K562 (cell line): ENCODE data around the gene FOXJ1. TPM values are rescaled to one million over a fixed set of nuclear protein-coding genes. Genes with fewer than 3 reads are reported as not detected.

ENCODE experiments used
- ETS1 ChIP-seq: conservative IDR thresholded peaks from 2 replicates; pipeline ENCODE4 v1.6.1; 2011; ENCODE audit warnings: low read depth, mild to moderate bottlenecking, low read length; ENCODE audit not compliant: control insufficient read depth
- FOXK1 ChIP-seq: sonication (generic); formaldehyde crosslinking; IDR thresholded peaks from 2 replicates; pipeline ENCODE4 v1.8.0; 2022; ENCODE audit warnings: missing genetic modification reagents, mild to moderate bottlenecking, borderline replicate concordance
- FOXK2 ChIP-seq, 2 experiments: fragments of 450-650 bp; IDR thresholded peaks in 1 of 2; conservative IDR thresholded peaks in 1 of 2; 2 replicates each; pipeline ENCODE4 v1.6.1; 2016; ENCODE audit warnings: low read depth in 2 of 2, mild to moderate bottlenecking in 1 of 2
- KDM1A ChIP-seq, 2 experiments: fragments of 450-650 bp; IDR thresholded peaks; 2 replicates each; pipeline ENCODE4 v1.6.1; 2016; ENCODE audit warnings: mild to moderate bottlenecking in 2 of 2
- KLF13 ChIP-seq: fragments of 450-650 bp; IDR thresholded peaks from 2 replicates; pipeline ENCODE4 v1.6.1; 2016; ENCODE audit warnings: missing genetic modification characterization, low read depth, mild to moderate bottlenecking, missing compliant biosample characterization, moderate library complexity, borderline replicate concordance
- MCM2 ChIP-seq: fragments of 450-650 bp; IDR thresholded peaks from 2 replicates; pipeline ENCODE4 v1.6.1; 2017; ENCODE audit warnings: low read depth, mild to moderate bottlenecking
- POLR2AphosphoS2 ChIP-seq: IDR thresholded peaks from 2 replicates; pipeline ENCODE4 v1.6.1; 2012; ENCODE audit warnings: low read length, improper control_type of control experiment
- POLR2B ChIP-seq: fragments of 450-650 bp; IDR thresholded peaks from 2 replicates; pipeline ENCODE4 v1.6.1; 2018; ENCODE audit warnings: low read depth; ENCODE audit not compliant: partially characterized antibody
- PREB ChIP-seq: sonication (generic); formaldehyde crosslinking; IDR thresholded peaks from 2 replicates; pipeline ENCODE4 v1.8.1; 2023; ENCODE audit warnings: mild to moderate bottlenecking, missing genetic modification reagents
- PTBP1 ChIP-seq: fragments of 200-400 bp; formaldehyde crosslinking; IDR thresholded peaks from 2 replicates; pipeline ENCODE4 v1.6.1; 2017; ENCODE audit warnings: low read depth, low read length
- RERE ChIP-seq: sonication (generic); formaldehyde crosslinking; IDR thresholded peaks from 2 replicates; pipeline ENCODE4 v1.8.0; 2023; ENCODE audit warnings: missing genetic modification reagents, mild to moderate bottlenecking, borderline replicate concordance
- TEAD4 ChIP-seq, 2 experiments: sonication (generic) in 1 of 2; formaldehyde crosslinking in 1 of 2; IDR thresholded peaks; 2 replicates each; pipeline versions ENCODE4 v1.6.1 to v1.8.0; 2012 to 2022; ENCODE audit warnings: borderline replicate concordance in 1 of 2, inconsistent platforms in 1 of 2, low read length in 1 of 2, mild to moderate bottlenecking in 1 of 2, missing genetic modification reagents in 1 of 2
- ZBTB12 ChIP-seq: fragments of 250-450 bp; sonication (Bioruptor Pico); IDR thresholded peaks from 2 replicates; pipeline ENCODE4 v1.4.0; 2020
- ZNF431 ChIP-seq: sonication (generic); formaldehyde crosslinking; IDR thresholded peaks from 2 replicates; pipeline ENCODE4 v1.8.0; 2022; ENCODE audit warnings: mild to moderate bottlenecking, missing genetic modification reagents
- ZNF766 ChIP-seq: fragments of 200-800 bp; sonication (Bioruptor generic); conservative IDR thresholded peaks from 2 replicates; pipeline ENCODE4 v1.6.1; 2016; ENCODE audit warnings: missing genetic modification characterization, missing compliant biosample characterization
- polyA plus RNA-seq, 8 experiments: library from polyadenylated mRNA; depleted of rRNA in 4 of 8; stranded (reverse) in 5 of 8; unstranded in 3 of 8; fragments of >200 nt; fragmentation: Nextera tagmentation in 2 of 8; fragmentation: Illumina TruSeq in 1 of 8; extraction: Ambion mirVana in 2 of 8; extraction: Trizol in 1 of 8; gene quantifications; 2 replicates each; pipeline versions ENCODE4 v1.2.1 to v1.2.3, GENCODE V29; 2011 to 2014; ENCODE audit warnings: inconsistent platforms in 1 of 8, missing spikeins in 1 of 8
- total RNA-seq, 7 experiments: library from RNA; depleted of rRNA in 6 of 7; stranded (reverse); fragments of >200 nt in 6 of 7; fragmentation: Illumina TruSeq in 2 of 7; extraction: Trizol in 2 of 7; gene quantifications; 2 replicates each; pipeline versions ENCODE4 v1.2.1 to v1.2.3, GENCODE V29; 2011 to 2021; ENCODE audit warnings: low replicate concordance in 1 of 7

Gene FOXJ1
- total and polyA plus RNA-seq, 9 of the 15 experiments (the other 6 are each of a cell fraction or from before 2014, with no cell fraction given) = 0.07 TPM; not detected in 8

- TF ChIP-seq ETS1 (no peak), TEAD4 (IDR thresholded peaks at IDR 0.05; ENCODE audit: low read length) (no peak), TEAD4 (CRISPR knock-in tag; IDR thresholded peaks at IDR 0.05; ENCODE audit: borderline replicate concordance) (no peak), KLF13 (no peak), POLR2AphosphoS2 (no peak), FOXK2 (conservative IDR thresholded peaks at IDR 0.05 in 1 of 2, IDR thresholded peaks at IDR 0.05 in 1 of 2; ENCODE audit: low read depth in 2 of 2) (peak; percentile 71 to 78; a peak in 3 of 4 replicates), RERE (CRISPR knock-in tag) (no peak), PREB (CRISPR knock-in tag) (no peak), KDM1A (IDR thresholded peaks at IDR 0.05) (peak; percentile 17 to 66; a peak in 1 of 4 replicates), ZNF431 (CRISPR knock-in tag) (no peak), ZNF766 (CRISPR knock-in tag) (no peak), PTBP1 (no peak), MCM2 (no peak), FOXK1 (CRISPR knock-in tag) (peak; percentile 45; the same call in 1 of the 2 replicates), ZBTB12 (CRISPR knock-in tag) (no peak), POLR2B (no peak)
These were observed 41.1 kb upstream of the FOXJ1 start (continued) for GRCh38 chr17:76182016-76182764.
